GM12875 (cell line): Measurements from ENCODE around the gene UCK1.

Source experiments
- H3K4me3 ChIP-seq: one replicate; pipeline ENCODE4 v1.5.1; 2011; ENCODE audit warnings: low read depth, low read length, control low read depth
- CTCF ChIP-seq: IDR thresholded peaks from 2 replicates; pipeline ENCODE4 v1.5.1; 2011; ENCODE audit warnings: low read depth, mild to moderate bottlenecking, control low read depth, inconsistent platforms, low read length, moderate library complexity, borderline replicate concordance; ENCODE audit not compliant: insufficient read depth

The UCK1 gene

GRCh38 chr9:131474711-131475110 is 56.4 kb downstream of the UCK1 start:
- no peak overlapping the region for H3K4me3 ChIP-seq
- TF ChIP-seq CTCF, result no peak

GRCh38 chr9:131473891-131474290 is 57.2 kb downstream of the UCK1 start:
- H3K4me3 ChIP-seq, result no peak overlapping the region
- no peak for TF ChIP-seq CTCF
